Right atrium auricular region (tissue), 2 donors: ENCODE results near the gene NELL1. TPM values are rescaled to one million over a fixed set of nuclear protein-coding genes. Genes with fewer than 3 reads are reported as not detected.

ENCODE experiments used
- DNase-seq: peaks from one replicate; pipeline ENCODE4 v3.0.0-alpha.2; 2019; ENCODE audit warnings: low spot score
- H3K27ac ChIP-seq, 2 donors: fragments of 200-600 bp; sonication (generic); 1 replicate in 1 of 2; 2 replicates in 1 of 2; pipeline ENCODE4 v1.5.1; 2016 to 2019
- H3K27me3 ChIP-seq, 2 donors: fragments of 200-600 bp; sonication (generic); one replicate each; pipeline versions ENCODE4 v1.5.1 to v1.6.0; 2017 to 2019
- H3K36me3 ChIP-seq: fragments of 200-600 bp; sonication (generic); one replicate; pipeline ENCODE4 v1.5.1; 2016
- H3K4me1 ChIP-seq, 2 donors: fragments of 200-600 bp; sonication (generic); one replicate each; pipeline versions ENCODE4 v1.5.1 to v1.6.0; 2017 to 2019
- H3K4me3 ChIP-seq, 2 donors: fragments of 200-600 bp; sonication (generic); 1 replicate in 1 of 2; 2 replicates in 1 of 2; pipeline ENCODE4 v1.5.1; 2017 to 2019; ENCODE audit warnings: mild to moderate bottlenecking in 1 of 2, moderate library complexity in 1 of 2
- H3K9me3 ChIP-seq, 2 donors: fragments of 200-600 bp; sonication (generic); one replicate each; pipeline ENCODE4 v1.5.1; 2019
- CTCF ChIP-seq, 2 donors: fragments of 200-600 bp; sonication (generic); IDR thresholded peaks; one replicate each; pipeline ENCODE4 v1.5.1; 2019; ENCODE audit warnings: antibody characterized with exemption in 2 of 2
- total RNA-seq, 2 donors: library from RNA; depleted of rRNA; stranded (reverse); fragments of >200 nt; gene quantifications; one replicate each; pipeline ENCODE4 v1.1.0, GENCODE V29; 2016

NELL1 gene
- total RNA-seq, 2 donors from 2014 or later: not detected

DNA sequence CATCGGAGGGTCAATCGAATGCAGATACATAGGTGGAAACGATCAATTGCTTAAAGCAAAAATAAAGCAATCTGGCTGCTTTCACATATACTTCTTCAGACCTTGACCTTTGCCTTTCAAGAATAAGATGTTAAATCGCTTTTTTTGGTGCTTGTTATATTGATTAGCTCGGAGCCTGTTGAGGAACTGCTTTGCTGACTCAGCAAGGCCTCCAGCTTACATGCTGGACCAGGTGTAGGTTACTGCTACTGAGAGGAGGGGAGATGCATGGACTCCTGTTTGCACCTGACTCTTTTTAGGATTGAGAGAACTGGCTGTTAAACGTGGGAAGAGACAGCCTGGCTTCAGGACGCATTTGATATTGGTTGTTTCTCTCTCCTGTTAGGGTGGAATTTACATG, 31.3 kb upstream of the NELL1 start:
- no peak for DNase-seq
- H3K4me3 ChIP-seq: no peak overlapping the region
- H3K36me3 ChIP-seq: no peaks in the 10 kb centered on the region
- no peak overlapping the region for H3K27ac ChIP-seq
- H3K9me3 ChIP-seq: no peaks in the 10 kb centered on the region
- TF ChIP-seq CTCF (IDR thresholded peaks at IDR 0.05): no peak
- H3K27me3 ChIP-seq: no peaks in the 10 kb centered on the region
- no peaks in the 10 kb centered on the region for H3K4me1 ChIP-seq

GRCh38 chr11:20639688-20640087, 29.7 kb upstream of the NELL1 start:
- no peaks in the 10 kb centered on the region for H3K4me1 ChIP-seq
- no peak overlapping the region for H3K27ac ChIP-seq
- TF ChIP-seq CTCF (IDR thresholded peaks at IDR 0.05): no peak
- no peak for DNase-seq
- no peaks in the 10 kb centered on the region for H3K27me3 ChIP-seq
- H3K36me3 ChIP-seq: no peaks in the 10 kb centered on the region
- no peak overlapping the region for H3K4me3 ChIP-seq
- H3K9me3 ChIP-seq: no peaks in the 10 kb centered on the region

DNA sequence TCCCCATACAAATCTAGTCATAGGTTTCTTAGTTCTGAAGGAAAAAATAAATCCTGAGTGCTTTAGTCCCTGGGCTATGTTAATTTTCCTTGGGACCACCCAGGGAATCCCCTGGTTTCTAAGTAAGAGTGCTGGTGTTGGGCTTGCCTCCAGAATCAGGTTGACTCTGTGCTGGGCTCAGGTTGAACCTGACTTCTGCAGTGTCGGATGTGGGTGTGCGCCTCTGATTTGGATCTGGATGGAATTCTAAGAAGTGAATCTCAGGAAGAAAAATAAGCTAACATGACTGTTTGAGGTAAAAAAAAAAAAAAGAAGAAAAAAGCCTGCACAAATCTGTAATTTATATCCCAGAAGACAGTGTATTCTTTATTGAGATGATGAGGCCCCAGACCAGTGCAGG, 29.0 kb upstream of the NELL1 start:
- Histone ChIP-seq H3K36me3 (no peaks in the 10 kb centered on the region), H3K27me3 (no peaks in the 10 kb centered on the region), H3K9me3 (no peaks in the 10 kb centered on the region), H3K27ac (no peak overlapping the region), H3K4me1 (no peaks in the 10 kb centered on the region), H3K4me3 (no peak overlapping the region)
- DNase-seq: no peak
- TF ChIP-seq CTCF (IDR thresholded peaks at IDR 0.05): no peak

GRCh38 chr11:20644360-20644759, 25.0 kb upstream of the NELL1 start:
- H3K4me3 ChIP-seq: no peak overlapping the region
- H3K27me3 ChIP-seq: no peaks in the 10 kb centered on the region
- no peak for TF ChIP-seq CTCF (IDR thresholded peaks at IDR 0.05)
- H3K36me3 ChIP-seq: no peaks in the 10 kb centered on the region
- H3K27ac ChIP-seq: no peak overlapping the region
- no peak for DNase-seq
- no peaks in the 10 kb centered on the region for H3K4me1 ChIP-seq
- H3K9me3 ChIP-seq: no peaks in the 10 kb centered on the region

DNA sequence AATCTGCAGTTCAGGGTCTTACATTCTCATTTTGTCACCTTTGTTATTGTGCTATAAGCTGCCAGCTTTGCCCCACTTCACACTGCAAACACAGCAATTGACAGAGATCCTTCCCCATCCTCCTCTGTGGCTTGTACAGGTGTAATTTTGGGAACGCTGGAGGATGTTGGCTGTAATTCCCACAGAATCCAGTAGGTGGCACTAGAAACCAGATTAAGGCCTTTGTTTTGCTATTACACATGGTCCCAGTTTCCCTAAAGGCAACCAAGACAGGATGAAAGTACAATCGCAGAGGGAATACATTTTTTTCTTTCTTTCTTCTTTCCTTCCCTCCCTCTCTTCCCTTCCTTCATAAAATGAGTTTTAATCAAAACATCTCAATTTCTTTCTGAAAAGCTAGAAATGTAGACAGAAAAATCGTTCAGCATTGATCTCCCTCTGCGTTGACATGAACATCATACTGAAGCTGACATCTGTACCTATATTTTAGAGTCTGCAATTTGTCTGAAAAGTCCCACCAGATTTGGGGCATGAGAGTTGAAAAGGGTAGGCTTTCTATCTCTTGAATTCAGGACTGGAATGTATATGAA, 21.3 kb upstream of the NELL1 start:
- Histone ChIP-seq H3K36me3 (no peaks in the 10 kb centered on the region), H3K27me3 (no peaks in the 10 kb centered on the region), H3K27ac (no peak overlapping the region), H3K4me3 (no peak overlapping the region), H3K4me1 (no peaks in the 10 kb centered on the region), H3K9me3 (no peaks in the 10 kb centered on the region)
- peak; percentile 90 to 92 for TF ChIP-seq CTCF (IDR thresholded peaks at IDR 0.05)
- DNase-seq: no peak

- no peak for TF ChIP-seq CTCF (IDR thresholded peaks at IDR 0.05)
- H3K9me3 ChIP-seq: no peaks in the 10 kb centered on the region
- H3K4me1 ChIP-seq: no peaks in the 10 kb centered on the region
- DNase-seq: no peak
- no peak overlapping the region for H3K4me3 ChIP-seq
- no peaks in the 10 kb centered on the region for H3K27me3 ChIP-seq
- no peaks in the 10 kb centered on the region for H3K36me3 ChIP-seq
- H3K27ac ChIP-seq: no peak overlapping the region
Observed at GRCh38 chr11:20652150-20652806, 17.1 kb upstream of the NELL1 start.
